GM12878 (cell line): ENCODE results near the gene MACROD2. TPM values are rescaled to one million over a fixed set of nuclear protein-coding genes. Genes with fewer than 3 reads are reported as not detected.

Source experiments
- ATAC-seq: fragments of 200-7000 bp; cut with Tn5 transposase; 3 replicates; pipeline ENCODE4 v1.9.1; 2020; ENCODE audit warnings: mild to moderate bottlenecking, moderate library complexity
- BruUV-seq: library from RNA; stranded (reverse); fragments of 400-500 nt; replicated peaks from 2 replicates; lab custom pipeline; 2021; lab: Mats Ljungman, UMichigan
- CTCF ChIA-PET: fragments of 300-600 bp; sonication (Branson Sonifier 250); formaldehyde crosslinking; extraction: SDS; loops from one replicate; lab custom pipeline; 2021; ENCODE audit warnings: inconsistent platforms; lab: Yijun Ruan, JAX
- POLR2A ChIA-PET: fragments of 350-600 bp; formaldehyde crosslinking; extraction: SDS; loops from one replicate; lab custom pipeline; 2021; ENCODE audit warnings: inconsistent platforms; lab: Charles Lee
- RAD21 ChIA-PET: fragments of 300-600 bp; sonication (Branson Sonifier 250); formaldehyde crosslinking; loops from one replicate; lab custom pipeline; 2023; ENCODE audit warnings: antibody characterized with exemption; ENCODE audit not compliant: unreplicated experiment; lab: Charles Lee
- SMC1A ChIA-PET: fragments of 300-600 bp; sonication (Branson Sonifier 250); formaldehyde crosslinking; loops from one replicate; lab custom pipeline; 2023; ENCODE audit not compliant: unreplicated experiment, uncharacterized antibody; lab: Charles Lee
- DNase-seq: peaks from one replicate; pipeline ENCODE4 v3.0.0-alpha.2; 2011; ENCODE audit warnings: low read depth, low spot score
- FAIRE-seq: peaks from 3 replicates; lab custom pipeline; 2011; peaks lifted over from hg19 to GRCh38; lab: Jason Lieb, UNC
- H2AFZ ChIP-seq: 2 replicates; pipeline ENCODE4 v1.6.0; 2011; ENCODE audit warnings: low read depth, low read length, control low read depth; ENCODE audit not compliant: control insufficient read depth
- H3K27ac ChIP-seq: 2 replicates; pipeline ENCODE4 v1.5.1; 2011; ENCODE audit warnings: control low read depth; ENCODE audit not compliant: control insufficient read depth, insufficient read depth
- H3K27me3 ChIP-seq, 2 experiments: replicated peaks in 1 of 2; 2 replicates each; pipeline versions ENCODE4 v1.6.0 to v1.6.1; 2011; ENCODE audit warnings: low read length in 1 of 2; ENCODE audit not compliant: control insufficient read depth in 2 of 2, insufficient read depth in 2 of 2
- H3K36me3 ChIP-seq, 2 experiments: 2 replicates each; pipeline ENCODE4 v1.5.1; 2011; ENCODE audit warnings: low read length in 1 of 2; ENCODE audit not compliant: control insufficient read depth in 2 of 2, insufficient read depth in 2 of 2
- H3K4me1 ChIP-seq: 2 replicates; pipeline ENCODE4 v1.6.1; 2011; ENCODE audit warnings: mild to moderate bottlenecking, low read length, moderate library complexity, mixed read lengths; ENCODE audit not compliant: control insufficient read depth, insufficient read depth
- H3K4me2 ChIP-seq: 2 replicates; pipeline ENCODE4 v1.6.0; 2011; ENCODE audit warnings: control low read depth; ENCODE audit not compliant: control insufficient read depth, insufficient read depth
- H3K4me3 ChIP-seq: fragments of 200-600 bp; sonication (generic); 2 replicates; pipeline ENCODE4 v1.5.1; 2016
- H3K79me2 ChIP-seq: 2 replicates; pipeline ENCODE4 v1.6.0; 2011; ENCODE audit warnings: low read length; ENCODE audit not compliant: control insufficient read depth, insufficient read depth
- H3K9ac ChIP-seq: 2 replicates; pipeline ENCODE4 v1.8.0; 2011; ENCODE audit warnings: low read length, control low read depth, mixed read lengths; ENCODE audit not compliant: control insufficient read depth, insufficient read depth
- H3K9me3 ChIP-seq: replicated peaks from 3 replicates; pipeline ENCODE4 v1.5.1; 2011; ENCODE audit warnings: mild to moderate bottlenecking, low read length; ENCODE audit not compliant: control insufficient read depth, insufficient read depth
- H4K20me1 ChIP-seq: 2 replicates; pipeline ENCODE4 v1.6.0; 2011; ENCODE audit not compliant: control insufficient read depth, insufficient read depth
- ATF7 ChIP-seq: fragments of 450-650 bp; IDR thresholded peaks from 2 replicates; pipeline ENCODE4 v1.6.1; 2016; ENCODE audit warnings: low read depth, mild to moderate bottlenecking
- CHD2 ChIP-seq: IDR thresholded peaks from 2 replicates; pipeline ENCODE4 v1.6.1; 2011; ENCODE audit warnings: low read depth, low read length, improper control_type of control experiment, borderline replicate concordance
- CHD4 ChIP-seq: fragments of 200-600 bp; sonication (generic); IDR thresholded peaks from 2 replicates; pipeline ENCODE4 v1.6.1; 2016; ENCODE audit warnings: mild to moderate bottlenecking
- GATAD2B ChIP-seq: fragments of 450-650 bp; conservative IDR thresholded peaks from 2 replicates; pipeline ENCODE4 v1.6.1; 2017; ENCODE audit warnings: low read depth, mild to moderate bottlenecking, moderate library complexity
- LARP7 ChIP-seq: fragments of 450-650 bp; IDR thresholded peaks from 2 replicates; pipeline ENCODE4 v1.6.1; 2017; ENCODE audit warnings: mild to moderate bottlenecking
- MEF2A ChIP-seq: IDR thresholded peaks from 2 replicates; pipeline ENCODE4 v1.6.1; 2011; ENCODE audit warnings: low read depth, mild to moderate bottlenecking, low read length, moderate library complexity; ENCODE audit not compliant: insufficient read depth
- POU2F2 ChIP-seq: IDR thresholded peaks from 3 replicates; pipeline ENCODE4 v1.6.1; 2011; ENCODE audit warnings: low read depth, mild to moderate bottlenecking, low read length, borderline replicate concordance
- TCF3 ChIP-seq: IDR thresholded peaks from 2 replicates; pipeline ENCODE4 v1.6.1; 2012; ENCODE audit warnings: low read depth, mild to moderate bottlenecking, low read length, borderline replicate concordance; ENCODE audit not compliant: insufficient read depth
- WGBS: methylation state at CpG from one replicate; pipeline ENCODE4 v1.1.6; 2016; ENCODE audit warnings: low lambda C conversion rate; ENCODE audit not compliant: insufficient replicate concordance, insufficient coverage; ENCODE audit errors: missing lambda C conversion rate; 5-methylcytosine and 5-hydroxymethylcytosine counted together
- in situ Hi-C: fragments of 300-500 bp; cut with MboI; formaldehyde crosslinking; loops from 9 replicates; pipeline ENCODE4 v1.14.3; 2018; ENCODE audit warnings: mixed read lengths
- intact Hi-C: fragments of 100-400 bp; cut with micrococcal nuclease; formaldehyde crosslinking; loops from one replicate; pipeline ENCODE4 v1.14.2; 2022; ENCODE audit not compliant: unreplicated experiment
- polyA plus RNA-seq, 11 experiments: library from polyadenylated mRNA; depleted of rRNA in 4 of 11; unstranded in 6 of 11; stranded (reverse) in 5 of 11; fragments of >200 nt; fragmentation: Nextera tagmentation in 4 of 11; fragmentation: Illumina TruSeq in 1 of 11; extraction: Ambion mirVana in 4 of 11; extraction: Trizol in 1 of 11; gene quantifications; 1 replicate in 1 of 11; 2 replicates in 10 of 11; pipeline versions ENCODE4 v1.2.1 to v1.2.3, GENCODE V29; 2011 to 2016; ENCODE audit warnings: inconsistent platforms in 2 of 11, missing spikeins in 2 of 11, low read depth in 1 of 11
- total RNA-seq, 4 experiments: library from RNA; depleted of rRNA in 3 of 4; stranded (reverse); fragments of >200 nt in 3 of 4; fragmentation: Illumina TruSeq in 1 of 4; extraction: Trizol in 1 of 4; gene quantifications; 2 replicates each; pipeline versions ENCODE4 v1.2.1 to v1.2.3, GENCODE V29; 2013 to 2021
- TF ChIP-seq, protein P1 (sequence below): fragments of 450-650 bp; IDR thresholded peaks from 2 replicates; pipeline ENCODE4 v1.6.1; 2018; ENCODE audit warnings: mild to moderate bottlenecking, low read depth, moderate library complexity; ENCODE audit not compliant: partially characterized antibody
- TF ChIP-seq, protein P2 (sequence below): fragments of 450-650 bp; formaldehyde crosslinking; IDR thresholded peaks from 2 replicates; pipeline ENCODE4 v1.4.0; 2022; ENCODE audit warnings: mild to moderate bottlenecking, moderate library complexity
- TF ChIP-seq, protein P3 (sequence below): fragments of 450-650 bp; IDR thresholded peaks from 2 replicates; pipeline ENCODE4 v1.6.1; 2017; ENCODE audit warnings: mild to moderate bottlenecking, moderate library complexity

Gene MACROD2
- total and polyA plus RNA-seq, 10 of the 15 experiments (the other 5 are each of a cell fraction or from before 2014, with no cell fraction given): 1.1 to 21.5 (median 2.2) TPM

DNA sequence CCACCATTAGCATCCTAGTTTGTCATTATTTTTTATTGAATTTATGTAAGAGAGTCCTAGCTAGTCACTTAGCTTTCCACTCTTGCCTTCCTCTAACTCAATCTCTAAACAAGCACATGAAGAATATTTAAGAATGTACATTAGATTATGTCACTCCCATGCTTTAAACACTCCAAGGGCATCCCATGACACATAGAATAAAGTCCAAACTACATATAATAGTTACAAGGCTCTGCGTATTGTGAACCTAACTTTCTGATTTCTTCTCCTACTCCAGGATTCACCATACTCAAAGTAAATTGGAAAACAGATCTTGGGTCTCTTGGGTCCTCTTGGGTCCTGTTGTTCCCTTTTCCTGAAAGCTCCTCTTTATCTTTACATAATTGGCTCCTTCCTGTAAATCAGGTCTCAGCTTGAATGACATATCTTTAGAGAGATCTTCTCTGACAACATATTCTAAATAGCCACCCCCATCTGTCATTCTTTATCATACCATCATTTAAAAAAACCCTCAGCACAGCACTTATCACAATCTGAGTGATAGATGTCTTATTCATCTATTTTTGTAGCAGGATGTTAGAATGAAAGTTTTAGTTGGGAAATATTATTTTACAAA, 1384.5 kb downstream of the MACROD2 start:
- intact Hi-C loops: no loop called here
- ATAC-seq: no peak
- no peak for DNase-seq
- no peak overlapping the region for H3K9ac ChIP-seq
- no peak overlapping the region for H3K4me3 ChIP-seq
- CTCF ChIA-PET: no interaction called here
- H3K4me1 ChIP-seq: no peaks in the 10 kb centered on the region
- no TSS peak for BruUV-seq
- H2AFZ ChIP-seq: no peak overlapping the region
- FAIRE-seq: no peak
- no peaks in the 10 kb centered on the region for H4K20me1 ChIP-seq
- POLR2A ChIA-PET: interaction anchor here (0.6 kb wide), 1 partner anchor 17 kb away, joined by 4 read pairs; no protein-coding TSS in a partner anchor
- WGBS: 94% methylated on average over 1 of the region's 1 CpG
- no peaks in the 10 kb centered on the region for H3K9me3 ChIP-seq
- no peaks in the 10 kb centered on the region for H3K79me2 ChIP-seq
- no peaks in the 10 kb centered on the region for H3K27me3 ChIP-seq
- RAD21 ChIA-PET: no interaction called here
- no peaks in the 10 kb centered on the region for H3K36me3 ChIP-seq
- H3K4me2 ChIP-seq: no peak overlapping the region
- in situ Hi-C loops: no loop called here
- no peak overlapping the region for H3K27ac ChIP-seq
- SMC1A ChIA-PET: no interaction called here
- TF ChIP-seq GATAD2B (no peak), POU2F2 (no peak), TCF3 (no peak), LARP7 (no peak), CHD4 (no peak), CHD2 (no peak), MEF2A (no peak), ATF7 (no peak)
- TF ChIP-seq, protein P1, sequence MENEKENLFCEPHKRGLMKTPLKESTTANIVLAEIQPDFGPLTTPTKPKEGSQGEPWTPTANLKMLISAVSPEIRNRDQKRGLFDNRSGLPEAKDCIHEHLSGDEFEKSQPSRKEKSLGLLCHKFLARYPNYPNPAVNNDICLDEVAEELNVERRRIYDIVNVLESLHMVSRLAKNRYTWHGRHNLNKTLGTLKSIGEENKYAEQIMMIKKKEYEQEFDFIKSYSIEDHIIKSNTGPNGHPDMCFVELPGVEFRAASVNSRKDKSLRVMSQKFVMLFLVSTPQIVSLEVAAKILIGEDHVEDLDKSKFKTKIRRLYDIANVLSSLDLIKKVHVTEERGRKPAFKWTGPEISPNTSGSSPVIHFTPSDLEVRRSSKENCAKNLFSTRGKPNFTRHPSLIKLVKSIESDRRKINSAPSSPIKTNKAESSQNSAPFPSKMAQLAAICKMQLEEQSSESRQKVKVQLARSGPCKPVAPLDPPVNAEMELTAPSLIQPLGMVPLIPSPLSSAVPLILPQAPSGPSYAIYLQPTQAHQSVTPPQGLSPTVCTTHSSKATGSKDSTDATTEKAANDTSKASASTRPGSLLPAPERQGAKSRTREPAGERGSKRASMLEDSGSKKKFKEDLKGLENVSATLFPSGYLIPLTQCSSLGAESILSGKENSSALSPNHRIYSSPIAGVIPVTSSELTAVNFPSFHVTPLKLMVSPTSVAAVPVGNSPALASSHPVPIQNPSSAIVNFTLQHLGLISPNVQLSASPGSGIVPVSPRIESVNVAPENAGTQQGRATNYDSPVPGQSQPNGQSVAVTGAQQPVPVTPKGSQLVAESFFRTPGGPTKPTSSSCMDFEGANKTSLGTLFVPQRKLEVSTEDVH: no peak
- TF ChIP-seq, protein P2, sequence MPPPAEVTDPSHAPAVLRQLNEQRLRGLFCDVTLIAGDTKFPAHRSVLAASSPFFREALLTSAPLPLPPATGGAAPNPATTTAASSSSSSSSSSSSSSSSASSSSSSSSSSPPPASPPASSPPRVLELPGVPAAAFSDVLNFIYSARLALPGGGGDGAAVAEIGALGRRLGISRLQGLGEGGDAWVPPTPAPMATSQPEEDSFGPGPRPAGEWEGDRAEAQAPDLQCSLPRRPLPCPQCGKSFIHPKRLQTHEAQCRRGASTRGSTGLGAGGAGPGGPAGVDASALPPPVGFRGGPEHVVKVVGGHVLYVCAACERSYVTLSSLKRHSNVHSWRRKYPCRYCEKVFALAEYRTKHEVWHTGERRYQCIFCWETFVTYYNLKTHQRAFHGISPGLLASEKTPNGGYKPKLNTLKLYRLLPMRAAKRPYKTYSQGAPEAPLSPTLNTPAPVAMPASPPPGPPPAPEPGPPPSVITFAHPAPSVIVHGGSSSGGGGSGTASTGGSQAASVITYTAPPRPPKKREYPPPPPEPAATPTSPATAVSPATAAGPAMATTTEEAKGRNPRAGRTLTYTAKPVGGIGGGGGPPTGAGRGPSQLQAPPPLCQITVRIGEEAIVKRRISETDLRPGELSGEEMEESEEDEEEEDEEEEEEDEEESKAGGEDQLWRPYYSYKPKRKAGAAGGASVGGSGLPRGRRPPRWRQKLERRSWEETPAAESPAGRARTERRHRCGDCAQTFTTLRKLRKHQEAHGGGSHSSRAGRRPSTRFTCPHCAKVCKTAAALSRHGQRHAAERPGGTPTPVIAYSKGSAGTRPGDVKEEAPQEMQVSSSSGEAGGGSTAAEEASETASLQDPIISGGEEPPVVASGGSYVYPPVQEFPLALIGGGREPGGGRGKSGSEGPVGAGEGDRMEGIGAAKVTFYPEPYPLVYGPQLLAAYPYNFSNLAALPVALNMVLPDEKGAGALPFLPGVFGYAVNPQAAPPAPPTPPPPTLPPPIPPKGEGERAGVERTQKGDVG (CRISPR knock-in tag): no peak
- TF ChIP-seq, protein P3, sequence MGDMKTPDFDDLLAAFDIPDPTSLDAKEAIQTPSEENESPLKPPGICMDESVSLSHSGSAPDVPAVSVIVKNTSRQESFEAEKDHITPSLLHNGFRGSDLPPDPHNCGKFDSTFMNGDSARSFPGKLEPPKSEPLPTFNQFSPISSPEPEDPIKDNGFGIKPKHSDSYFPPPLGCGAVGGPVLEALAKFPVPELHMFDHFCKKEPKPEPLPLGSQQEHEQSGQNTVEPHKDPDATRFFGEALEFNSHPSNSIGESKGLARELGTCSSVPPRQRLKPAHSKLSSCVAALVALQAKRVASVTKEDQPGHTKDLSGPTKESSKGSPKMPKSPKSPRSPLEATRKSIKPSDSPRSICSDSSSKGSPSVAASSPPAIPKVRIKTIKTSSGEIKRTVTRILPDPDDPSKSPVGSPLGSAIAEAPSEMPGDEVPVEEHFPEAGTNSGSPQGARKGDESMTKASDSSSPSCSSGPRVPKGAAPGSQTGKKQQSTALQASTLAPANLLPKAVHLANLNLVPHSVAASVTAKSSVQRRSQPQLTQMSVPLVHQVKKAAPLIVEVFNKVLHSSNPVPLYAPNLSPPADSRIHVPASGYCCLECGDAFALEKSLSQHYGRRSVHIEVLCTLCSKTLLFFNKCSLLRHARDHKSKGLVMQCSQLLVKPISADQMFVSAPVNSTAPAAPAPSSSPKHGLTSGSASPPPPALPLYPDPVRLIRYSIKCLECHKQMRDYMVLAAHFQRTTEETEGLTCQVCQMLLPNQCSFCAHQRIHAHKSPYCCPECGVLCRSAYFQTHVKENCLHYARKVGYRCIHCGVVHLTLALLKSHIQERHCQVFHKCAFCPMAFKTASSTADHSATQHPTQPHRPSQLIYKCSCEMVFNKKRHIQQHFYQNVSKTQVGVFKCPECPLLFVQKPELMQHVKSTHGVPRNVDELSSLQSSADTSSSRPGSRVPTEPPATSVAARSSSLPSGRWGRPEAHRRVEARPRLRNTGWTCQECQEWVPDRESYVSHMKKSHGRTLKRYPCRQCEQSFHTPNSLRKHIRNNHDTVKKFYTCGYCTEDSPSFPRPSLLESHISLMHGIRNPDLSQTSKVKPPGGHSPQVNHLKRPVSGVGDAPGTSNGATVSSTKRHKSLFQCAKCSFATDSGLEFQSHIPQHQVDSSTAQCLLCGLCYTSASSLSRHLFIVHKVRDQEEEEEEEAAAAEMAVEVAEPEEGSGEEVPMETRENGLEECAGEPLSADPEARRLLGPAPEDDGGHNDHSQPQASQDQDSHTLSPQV: no peak
